SK-N-MC (cell line): ENCODE data around the gene DPYD.

Experiments used
- DNase-seq: peaks from one replicate; pipeline ENCODE4 v3.0.0-alpha.2; 2011; ENCODE audit warnings: low read depth, low spot score
- H3K27ac ChIP-seq: fragments of 200-600 bp; sonication (generic); 2 replicates; pipeline ENCODE4 v1.5.1; 2016; ENCODE audit warnings: mixed run types
- H3K36me3 ChIP-seq: fragments of 200-600 bp; sonication (generic); 2 replicates; pipeline ENCODE4 v1.6.1; 2017; ENCODE audit warnings: antibody characterized with exemption, low read length, mixed read lengths; ENCODE audit not compliant: insufficient read depth
- H3K4me3 ChIP-seq: fragments of 200-600 bp; sonication (generic); 2 replicates; pipeline ENCODE4 v1.5.1; 2016
- H3K9ac ChIP-seq: fragments of 200-600 bp; sonication (generic); 2 replicates; pipeline ENCODE4 v1.8.0; 2017; ENCODE audit warnings: mixed run types, mixed read lengths; ENCODE audit not compliant: insufficient read length
- H3K9me3 ChIP-seq: fragments of 200-600 bp; sonication (generic); 2 replicates; pipeline ENCODE4 v1.6.1; 2017; ENCODE audit warnings: low read depth, mild to moderate bottlenecking, antibody characterized with exemption, low read length, moderate library complexity, mixed read lengths
- EZH2 ChIP-seq: fragments of 200-600 bp; sonication (generic); IDR thresholded peaks from one replicate; pipeline ENCODE4 v1.6.1; 2017; ENCODE audit warnings: antibody characterized with exemption
- FOXP2 ChIP-seq: optimal IDR thresholded peaks from 2 replicates; pipeline ENCODE3; 2011; ENCODE audit warnings: mild to moderate bottlenecking, moderate library complexity; ENCODE audit not compliant: insufficient read depth; ENCODE audit errors: extremely low read length, control extremely low read depth
- POLR2AphosphoS5 ChIP-seq: IDR thresholded peaks from 2 replicates; pipeline ENCODE4 v1.6.1; 2012; ENCODE audit warnings: mild to moderate bottlenecking, low read depth, low read length, borderline replicate concordance

Gene DPYD

DNA sequence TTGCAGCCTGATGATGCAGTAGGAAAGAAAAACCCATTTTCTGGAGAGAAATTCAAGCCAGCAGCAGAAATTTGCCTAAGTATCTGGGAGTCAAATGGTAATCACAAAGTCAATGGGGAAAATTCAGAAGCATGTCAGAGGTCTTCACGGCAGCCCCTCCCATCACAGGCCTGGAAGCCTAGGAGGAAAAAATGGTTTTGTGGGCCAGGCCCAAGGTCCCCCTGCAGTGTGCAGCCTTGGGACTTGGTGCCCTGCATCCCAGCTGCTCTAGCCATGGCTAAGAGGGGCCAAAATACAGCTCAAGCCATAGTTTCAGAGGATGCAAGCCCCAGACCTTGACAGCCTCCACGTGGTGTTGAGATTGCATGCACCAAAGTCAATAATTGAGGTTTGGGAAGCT lies 864.4 kb downstream of the DPYD start:
- Histone ChIP-seq H3K36me3 (no peaks in the 10 kb centered on the region), H3K9ac (no peak overlapping the region), H3K4me3 (no peak overlapping the region), H3K9me3 (0 out of 2 replicates have a peak, but pooled peaks cover 3% of the 10 kb centered on the region), H3K27ac (no peak overlapping the region)
- TF ChIP-seq POLR2AphosphoS5 (no peak), EZH2 (no peak), FOXP2 (no peak)
- DNase-seq = no peak

DNA sequence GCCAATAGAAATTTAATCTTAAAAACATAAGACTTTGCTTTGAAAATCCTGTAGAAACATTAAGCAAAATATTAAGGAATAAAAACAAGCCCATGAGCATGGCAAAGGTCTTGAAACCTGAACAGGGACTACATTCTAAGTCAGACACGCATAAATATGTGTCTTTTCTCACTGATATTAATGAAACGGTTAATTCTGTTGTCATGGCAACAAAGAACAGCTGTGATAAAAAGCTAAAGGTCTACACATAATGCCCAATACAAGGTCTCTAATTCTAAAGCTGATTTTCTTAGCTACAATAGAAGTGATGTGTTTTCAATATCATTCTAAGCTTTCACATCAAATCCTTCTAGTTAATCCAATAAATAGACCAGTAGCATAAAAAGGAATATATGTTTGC lies 867.6 kb downstream of the DPYD start:
- Histone ChIP-seq H3K9ac (no peak overlapping the region), H3K27ac (peak overlapping the region; percentile 70), H3K9me3 (0 out of 2 replicates have a peak, but pooled peaks cover 3% of the 10 kb centered on the region), H3K4me3 (no peak overlapping the region), H3K36me3 (no peaks in the 10 kb centered on the region)
- DNase-seq = no peak
- TF ChIP-seq EZH2 = no peak

GRCh38 chr1:97051823-97052222 lies 869.0 kb downstream of the DPYD start:
- TF ChIP-seq EZH2 (no peak), POLR2AphosphoS5 (no peak), FOXP2 (no peak)
- Histone ChIP-seq H3K9ac (peak overlapping the region; percentile 33), H3K27ac (peak overlapping the region; percentile 87), H3K4me3 (0 out of 2 replicates have a peak overlapping the region, but pooled peaks have one; percentile 3), H3K36me3 (no peaks in the 10 kb centered on the region), H3K9me3 (0 out of 2 replicates have a peak, but pooled peaks cover 3% of the 10 kb centered on the region)
- no peak for DNase-seq

DNA sequence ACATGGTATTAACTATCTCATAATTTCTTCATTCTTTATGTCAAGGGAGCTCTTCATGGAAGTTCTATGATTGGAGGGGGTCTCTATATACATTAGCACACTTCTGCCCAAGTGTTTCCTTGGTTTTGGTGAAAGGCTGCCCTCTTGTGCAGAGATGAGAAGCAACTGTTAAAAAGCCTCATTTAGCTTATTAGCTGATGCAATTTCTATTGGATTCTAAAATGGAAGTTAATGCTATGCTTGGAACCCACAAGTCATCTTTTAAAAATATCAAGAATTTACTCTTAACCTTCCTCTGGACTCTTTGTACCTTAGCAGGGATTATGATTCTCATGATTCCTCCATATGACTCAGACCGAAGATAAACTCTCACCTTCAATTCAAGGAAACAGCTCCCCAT lies 870.3 kb downstream of the DPYD start:
- 0 out of 2 replicates have a peak, but pooled peaks cover 3% of the 10 kb centered on the region for H3K9me3 ChIP-seq
- TF ChIP-seq EZH2 (no peak), POLR2AphosphoS5 (no peak; the same call in 1 of the 2 replicates), FOXP2 (no peak)
- H3K9ac ChIP-seq = peak overlapping the region; percentile 43
- no peaks in the 10 kb centered on the region for H3K36me3 ChIP-seq
- DNase-seq = peak; percentile 55
- no peak overlapping the region for H3K4me3 ChIP-seq
- peak overlapping the region; percentile 87 for H3K27ac ChIP-seq

- TF ChIP-seq EZH2 = no peak
- TF ChIP-seq POLR2AphosphoS5 = no peak
- no peak for TF ChIP-seq FOXP2
- Histone ChIP-seq H3K9me3 (no peaks in the 10 kb centered on the region), H3K27ac (no peak overlapping the region), H3K9ac (no peak overlapping the region), H3K36me3 (no peaks in the 10 kb centered on the region), H3K4me3 (no peak overlapping the region)
- no peak for DNase-seq
Measured at GRCh38 chr1:97047421-97047793, 873.4 kb downstream of the DPYD start.

- H3K9me3 ChIP-seq = no peaks in the 10 kb centered on the region
- no peak overlapping the region for H3K27ac ChIP-seq
- no peak overlapping the region for H3K9ac ChIP-seq
- TF ChIP-seq FOXP2 (no peak), EZH2 (no peak), POLR2AphosphoS5 (no peak)
- H3K4me3 ChIP-seq = no peak overlapping the region
- no peak for DNase-seq
- no peaks in the 10 kb centered on the region for H3K36me3 ChIP-seq
Measured at GRCh38 chr1:97046765-97047420, 873.9 kb downstream of the DPYD start.

- no peak overlapping the region for H3K4me3 ChIP-seq
- H3K36me3 ChIP-seq = no peaks in the 10 kb centered on the region
- no peak for TF ChIP-seq EZH2
- no peak for TF ChIP-seq POLR2AphosphoS5
- no peak for TF ChIP-seq FOXP2
- no peak for DNase-seq
- no peak overlapping the region for H3K27ac ChIP-seq
- H3K9me3 ChIP-seq = 0 out of 2 replicates have a peak, but pooled peaks cover 6% of the 10 kb centered on the region
- H3K9ac ChIP-seq = no peak overlapping the region
Measured at GRCh38 chr1:97044159-97044760, 876.6 kb downstream of the DPYD start.

- TF ChIP-seq EZH2 = no peak
- Histone ChIP-seq H3K4me3 (no peak overlapping the region), H3K36me3 (no peaks in the 10 kb centered on the region), H3K27ac (no peak overlapping the region), H3K9ac (no peak overlapping the region), H3K9me3 (peaks cover 9% of the 10 kb centered on the region; the same call in 1 of the 2 replicates)
- no peak for DNase-seq
Measured at GRCh38 chr1:97042551-97042950, 878.3 kb downstream of the DPYD start.

DNA sequence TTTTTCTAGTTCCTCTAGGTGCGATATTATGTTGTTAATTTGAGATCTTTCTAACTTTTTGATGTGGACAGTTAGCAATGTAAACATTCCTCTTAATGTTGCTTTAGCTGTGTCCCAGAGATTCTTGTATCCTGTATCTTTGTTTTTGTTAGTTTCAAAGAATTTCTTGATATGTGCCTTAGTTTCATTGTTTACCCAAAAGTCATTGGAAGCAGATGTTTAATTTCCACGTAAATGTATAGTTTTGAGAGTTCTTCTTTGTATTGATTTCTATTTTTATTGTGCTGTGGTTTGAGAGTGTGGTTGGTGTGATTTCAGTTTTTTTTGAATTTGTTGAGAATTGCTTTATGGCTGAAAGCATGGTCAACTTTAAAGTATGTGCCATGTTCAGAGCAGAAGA lies 879.8 kb downstream of the DPYD start:
- H3K9me3 ChIP-seq = peaks cover 9% of the 10 kb centered on the region; the same call in 1 of the 2 replicates
- no peak overlapping the region for H3K27ac ChIP-seq
- no peak overlapping the region for H3K9ac ChIP-seq
- no peak overlapping the region for H3K4me3 ChIP-seq
- no peak for DNase-seq
- no peak for TF ChIP-seq FOXP2
- no peak for TF ChIP-seq POLR2AphosphoS5
- no peak for TF ChIP-seq EZH2
- H3K36me3 ChIP-seq = no peaks in the 10 kb centered on the region
